ENCODE measurements around the gene SIRT2.

The SIRT2 gene

GRCh38 chr19:38900743-38901190, 1.3 kb upstream of the SIRT2 start:
- peak overlapping the region in 1 of 2 experiments; percentile 96 for H3K4me3 ChIP-seq (ENCODE audit: insufficient read depth in 1 of 2, low read depth in 1 of 2, low read length in 2 of 2)
- no peak overlapping the region for H4K91ac ChIP-seq (ENCODE audit: low read length)
- H3K18ac ChIP-seq (ENCODE audit: low read depth in 1 of 2, low read length in 2 of 2) = no peak overlapping the region
- H3K4me1 ChIP-seq (ENCODE audit: control insufficient read depth, insufficient read depth, low read depth, low read length) = peaks cover 13% of the 10 kb centered on the region
- no peak overlapping the region for H2BK15ac ChIP-seq (ENCODE audit: low read depth, poor library complexity, severe bottlenecking)
- no peak overlapping the region for H2BK120ac ChIP-seq (ENCODE audit: low read depth, low read length)
- no peaks in the 10 kb centered on the region for H3K27me3 ChIP-seq (ENCODE audit: control insufficient read depth in 1 of 2, insufficient read depth in 1 of 2, low read length in 2 of 2)
- no peak overlapping the region for H4K8ac ChIP-seq (ENCODE audit: low read length)
- H3K9ac ChIP-seq (ENCODE audit: low read length) = peak overlapping the region; percentile 93
- no peak overlapping the region for H3K14ac ChIP-seq (ENCODE audit: low read length in 2 of 2)
- no peak overlapping the region for H3K4ac ChIP-seq (ENCODE audit: low read depth in 1 of 2, low read length in 2 of 2)
- DNase-seq = peak; percentile 63
- no peak overlapping the region for H2BK5ac ChIP-seq (ENCODE audit: low read depth, low read length, poor library complexity, severe bottlenecking)
- peak overlapping the region; percentile 45 for H3K4me2 ChIP-seq (ENCODE audit: low read length, poor library complexity, severe bottlenecking)
- 11% methylated on average over 3 of the region's 3 CpGs for WGBS
- H2AFZ ChIP-seq (ENCODE audit: low read depth, low read length) = no peak overlapping the region
- peaks cover 17 to 22% of the 10 kb centered on the region in 2 experiments for H3K36me3 ChIP-seq (ENCODE audit: control insufficient read depth in 1 of 2, insufficient read depth in 2 of 2, low read depth in 1 of 2, low read length in 2 of 2)
- H3K79me1 ChIP-seq (replicated peaks; ENCODE audit: low read length, poor library complexity, severe bottlenecking) = peaks cover 45% of the 10 kb centered on the region
- H3K23ac ChIP-seq (ENCODE audit: low read length in 2 of 2) = no peak overlapping the region
- no peak overlapping the region for H2BK12ac ChIP-seq (ENCODE audit: low read length in 2 of 2)
- no peak overlapping the region for H3K27ac ChIP-seq (ENCODE audit: low read length, poor library complexity, severe bottlenecking)
- no peak overlapping the region for H2AK5ac ChIP-seq (ENCODE audit: low read length, severe bottlenecking)
- H3K9me3 ChIP-seq (ENCODE audit: control insufficient read depth, low read length) = no peaks in the 10 kb centered on the region

- H3K18ac ChIP-seq (ENCODE audit: low read depth in 1 of 2, low read length in 2 of 2) = peak overlapping the region; percentile 67 to 76
- H3K4me2 ChIP-seq (ENCODE audit: low read length, poor library complexity, severe bottlenecking) = peak overlapping the region; percentile 78
- peaks cover 12 to 17% of the 10 kb centered on the region in 2 experiments for H3K36me3 ChIP-seq (ENCODE audit: control insufficient read depth in 1 of 2, insufficient read depth in 2 of 2, low read depth in 1 of 2, low read length in 2 of 2)
- H3K79me1 ChIP-seq (replicated peaks; ENCODE audit: low read length, poor library complexity, severe bottlenecking) = peaks cover 44% of the 10 kb centered on the region
- H3K4me3 ChIP-seq (ENCODE audit: insufficient read depth in 1 of 2, low read depth in 1 of 2, low read length in 2 of 2) = peak overlapping the region; percentile 92 to 96
- H3K4me1 ChIP-seq (ENCODE audit: control insufficient read depth, insufficient read depth, low read depth, low read length) = peaks cover 13% of the 10 kb centered on the region
- no peak overlapping the region for H3K14ac ChIP-seq (ENCODE audit: low read length in 2 of 2)
- no peak overlapping the region for H2BK12ac ChIP-seq (ENCODE audit: low read length in 2 of 2)
- H2BK15ac ChIP-seq (ENCODE audit: low read depth, poor library complexity, severe bottlenecking) = no peak overlapping the region
- peak overlapping the region; percentile 91 for H2AFZ ChIP-seq (ENCODE audit: low read depth, low read length)
- H2AK5ac ChIP-seq (ENCODE audit: low read length, severe bottlenecking) = no peak overlapping the region
- no peak overlapping the region for H2BK5ac ChIP-seq (ENCODE audit: low read depth, low read length, poor library complexity, severe bottlenecking)
- H4K91ac ChIP-seq (ENCODE audit: low read length) = peak overlapping the region; percentile 87
- H3K23ac ChIP-seq (ENCODE audit: low read length in 2 of 2) = no peak overlapping the region
- 5% methylated on average over 8 of the region's 8 CpGs for WGBS
- no peaks in the 10 kb centered on the region for H3K27me3 ChIP-seq (ENCODE audit: control insufficient read depth in 1 of 2, insufficient read depth in 1 of 2, low read length in 2 of 2)
- H2BK120ac ChIP-seq (ENCODE audit: low read depth, low read length) = peak overlapping the region; percentile 84
- peak overlapping the region; percentile 37 for H3K27ac ChIP-seq (ENCODE audit: low read length, poor library complexity, severe bottlenecking)
- peak overlapping the region; percentile 89 for H4K8ac ChIP-seq (ENCODE audit: low read length)
- no peaks in the 10 kb centered on the region for H3K9me3 ChIP-seq (ENCODE audit: control insufficient read depth, low read length)
- peak overlapping the region; percentile 93 for H3K9ac ChIP-seq (ENCODE audit: low read length)
- H3K4ac ChIP-seq (ENCODE audit: low read depth in 1 of 2, low read length in 2 of 2) = no peak overlapping the region
- DNase-seq = no peak
Measured at GRCh38 chr19:38900202-38900629, 798 bp upstream of the SIRT2 start.

- WGBS = 19% methylated on average over 25 of the region's 25 CpGs
- Histone ChIP-seq H2BK5ac (ENCODE audit: low read depth, low read length, poor library complexity, severe bottlenecking) (no peak overlapping the region), H3K18ac (ENCODE audit: low read depth in 1 of 2, low read length in 2 of 2) (peak overlapping the region; percentile 16 to 23), H3K4me3 (ENCODE audit: insufficient read depth in 1 of 2, low read depth in 1 of 2, low read length in 2 of 2) (peak overlapping the region; percentile 72 to 96), H2BK12ac (ENCODE audit: low read length in 2 of 2) (no peak overlapping the region), H3K23ac (ENCODE audit: low read length in 2 of 2) (no peak overlapping the region), H3K27ac (ENCODE audit: low read length, poor library complexity, severe bottlenecking) (no peak overlapping the region), H2BK15ac (ENCODE audit: low read depth, poor library complexity, severe bottlenecking) (no peak overlapping the region), H4K8ac (ENCODE audit: low read length) (peak overlapping the region; percentile 67), H3K14ac (ENCODE audit: low read length in 2 of 2) (peak overlapping the region in 1 of 2 experiments; percentile 66), H3K4ac (ENCODE audit: low read depth in 1 of 2, low read length in 2 of 2) (peak overlapping the region in 1 of 2 experiments; percentile 8), H3K36me3 (ENCODE audit: control insufficient read depth in 1 of 2, insufficient read depth in 2 of 2, low read depth in 1 of 2, low read length in 2 of 2) (peaks cover 0 to 17% of the 10 kb centered on the region in 2 experiments), H2AFZ (ENCODE audit: low read depth, low read length) (peak overlapping the region; percentile 39), H3K9me3 (ENCODE audit: control insufficient read depth, low read length) (no peaks in the 10 kb centered on the region), H3K9ac (ENCODE audit: low read length) (peak overlapping the region; percentile 93), H3K4me1 (ENCODE audit: control insufficient read depth, insufficient read depth, low read depth, low read length) (peaks cover 13% of the 10 kb centered on the region), H3K4me2 (ENCODE audit: low read length, poor library complexity, severe bottlenecking) (peak overlapping the region; percentile 62), H3K27me3 (ENCODE audit: control insufficient read depth in 1 of 2, insufficient read depth in 1 of 2, low read length in 2 of 2) (no peaks in the 10 kb centered on the region), H4K91ac (ENCODE audit: low read length) (no peak overlapping the region), H3K79me1 (replicated peaks; ENCODE audit: low read length, poor library complexity, severe bottlenecking) (peaks cover 41% of the 10 kb centered on the region), H2AK5ac (ENCODE audit: low read length, severe bottlenecking) (no peak overlapping the region), H2BK120ac (ENCODE audit: low read depth, low read length) (no peak overlapping the region)
- peak; percentile 49 for DNase-seq
Measured at GRCh38 chr19:38898788-38899446, 501 bp downstream of the SIRT2 start.

GRCh38 chr19:38894968-38895367, 4.5 kb downstream of the SIRT2 start:
- no peak for DNase-seq
- Histone ChIP-seq H2AFZ (ENCODE audit: low read depth, low read length) (no peak overlapping the region), H3K4me2 (ENCODE audit: low read length, poor library complexity, severe bottlenecking) (no peak overlapping the region), H4K8ac (ENCODE audit: low read length) (no peak overlapping the region), H3K14ac (ENCODE audit: low read length in 2 of 2) (no peak overlapping the region), H3K4me1 (ENCODE audit: control insufficient read depth, insufficient read depth, low read depth, low read length) (peaks cover 13% of the 10 kb centered on the region), H2BK15ac (ENCODE audit: low read depth, poor library complexity, severe bottlenecking) (no peak overlapping the region), H3K36me3 (ENCODE audit: control insufficient read depth in 1 of 2, insufficient read depth in 2 of 2, low read depth in 1 of 2, low read length in 2 of 2) (peaks cover 14 to 35% of the 10 kb centered on the region in 2 experiments), H3K9me3 (ENCODE audit: control insufficient read depth, low read length) (no peaks in the 10 kb centered on the region), H3K4ac (ENCODE audit: low read depth in 1 of 2, low read length in 2 of 2) (no peak overlapping the region), H3K4me3 (ENCODE audit: insufficient read depth in 1 of 2, low read depth in 1 of 2, low read length in 2 of 2) (no peak overlapping the region), H3K27ac (ENCODE audit: low read length, poor library complexity, severe bottlenecking) (no peak overlapping the region), H3K18ac (ENCODE audit: low read depth in 1 of 2, low read length in 2 of 2) (no peak overlapping the region), H2AK5ac (ENCODE audit: low read length, severe bottlenecking) (no peak overlapping the region), H3K23ac (ENCODE audit: low read length in 2 of 2) (no peak overlapping the region), H3K27me3 (ENCODE audit: control insufficient read depth in 1 of 2, insufficient read depth in 1 of 2, low read length in 2 of 2) (no peaks in the 10 kb centered on the region), H2BK5ac (ENCODE audit: low read depth, low read length, poor library complexity, severe bottlenecking) (no peak overlapping the region), H3K9ac (ENCODE audit: low read length) (no peak overlapping the region), H2BK120ac (ENCODE audit: low read depth, low read length) (no peak overlapping the region), H2BK12ac (ENCODE audit: low read length in 2 of 2) (no peak overlapping the region), H4K91ac (ENCODE audit: low read length) (no peak overlapping the region), H3K79me1 (replicated peaks; ENCODE audit: low read length, poor library complexity, severe bottlenecking) (peaks cover 34% of the 10 kb centered on the region)
- WGBS = 89% methylated on average over 9 of the region's 9 CpGs

Data from mesenchymal stem cell (in vitro differentiated cells and primary cell).